NCI-H2171 treated with DMSO at 0.1 percent for 48 hours (cell line): ENCODE measurements around the gene MMD2.

ENCODE experiments used
- DNase-seq: peaks from one replicate; lab custom pipeline; 2025; lab: John Stamatoyannopoulos, UW

MMD2 gene

DNA sequence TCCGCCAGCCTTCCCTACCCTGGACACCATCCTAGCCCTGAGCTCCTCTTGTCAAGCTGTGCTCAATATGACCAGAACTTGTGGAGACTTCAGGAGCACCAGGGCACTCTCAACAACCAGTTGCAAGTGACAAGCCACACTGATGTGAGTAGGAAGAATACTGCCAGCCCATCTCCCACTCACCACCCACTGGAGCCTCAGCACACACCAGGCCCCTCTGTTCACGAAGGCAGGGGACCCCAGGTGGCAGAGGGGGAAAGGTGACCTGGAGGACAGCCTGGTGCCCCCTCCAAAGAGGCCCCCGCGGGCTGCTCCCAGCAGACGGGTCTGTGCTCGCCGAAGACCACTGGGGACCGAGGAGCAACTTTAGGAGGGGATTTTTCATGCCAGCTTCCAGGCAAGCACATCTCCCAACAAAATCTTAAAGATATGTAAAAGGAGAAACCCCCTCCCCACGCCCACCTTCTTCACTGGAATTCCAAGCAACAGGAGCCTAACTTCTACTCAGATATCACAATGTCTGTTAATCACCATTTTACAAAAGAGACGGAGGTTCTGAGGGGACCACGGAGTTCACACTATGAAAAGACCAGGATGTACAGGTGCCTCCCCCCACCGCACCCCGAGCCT lies 1.0 kb downstream of the MMD2 start:
- DNase-seq, result no peak

DNA sequence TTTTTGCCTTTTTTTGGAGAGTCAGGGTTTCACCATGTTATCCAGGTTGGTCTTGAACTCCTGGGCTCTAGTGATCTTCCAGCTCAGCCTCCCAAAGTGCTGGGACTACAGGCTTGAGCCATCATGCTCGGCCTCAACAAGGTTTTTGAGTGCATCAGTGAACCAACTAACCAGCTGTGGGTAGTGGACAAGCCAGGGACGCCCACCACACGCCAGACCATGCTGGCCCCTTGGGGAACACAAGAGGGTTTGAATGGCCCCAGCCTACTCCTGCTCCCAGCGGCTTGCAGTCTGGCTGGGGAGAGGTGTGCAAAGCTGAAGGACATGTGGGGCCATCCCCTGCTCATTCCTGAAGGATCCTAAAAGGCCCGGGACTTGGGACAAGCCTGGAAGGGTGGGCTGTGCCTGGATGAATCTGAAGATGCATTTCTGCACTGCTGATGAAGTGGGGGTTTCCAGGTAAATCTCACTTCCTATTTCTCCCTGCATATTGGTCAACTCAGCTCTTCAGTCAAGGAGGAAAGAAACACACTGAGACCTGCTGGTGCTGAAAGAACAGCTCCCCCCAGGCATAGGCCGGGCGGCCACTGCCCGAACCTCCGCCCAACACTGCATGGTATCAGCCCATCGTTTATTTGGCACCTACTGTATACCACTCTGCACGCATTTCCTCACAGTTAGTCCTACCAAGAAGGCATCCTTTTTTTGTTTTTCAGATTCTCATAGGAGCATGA lies 6.9 kb downstream of the MMD2 start:
- no peak for DNase-seq

- DNase-seq, result no peak
Measured at GRCh38 chr7:4951304-4951703, 7.7 kb downstream of the MMD2 start.

DNA sequence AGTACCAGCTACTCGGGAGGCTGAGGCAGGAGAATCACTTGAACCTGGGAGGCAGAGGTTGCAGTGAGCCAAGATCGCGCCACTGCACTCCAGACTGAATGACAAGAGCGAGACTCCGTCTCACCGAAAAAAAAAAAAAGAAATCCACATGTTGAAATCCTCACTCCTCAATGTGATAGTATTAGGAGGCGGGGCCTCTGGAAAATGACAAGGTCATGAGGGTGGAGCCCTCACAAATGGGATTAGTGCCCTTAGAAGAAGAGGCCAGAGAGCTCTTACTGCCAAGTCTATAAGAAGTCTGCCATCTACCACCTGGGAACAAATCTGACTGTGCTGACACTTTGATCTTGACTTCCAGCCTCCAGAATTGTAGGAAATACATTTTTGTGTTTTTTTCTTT lies 10.6 kb downstream of the MMD2 start:
- DNase-seq, result no peak

DNA sequence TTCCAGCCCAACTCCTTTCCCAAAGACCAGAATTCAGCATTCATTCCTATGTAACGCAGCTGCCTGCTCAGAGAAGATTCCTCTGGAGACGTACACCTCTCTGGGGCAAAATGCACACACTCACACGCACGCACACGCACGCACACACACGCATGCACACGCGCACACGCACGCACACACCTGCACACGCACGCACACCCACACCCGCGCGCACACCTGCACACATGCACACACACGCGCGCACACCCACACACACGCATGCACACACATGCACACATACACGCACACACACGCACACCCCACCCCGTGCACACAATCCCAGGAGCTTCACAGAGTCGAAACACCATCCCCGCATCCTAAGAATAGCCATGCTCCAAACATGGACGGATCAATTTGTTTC lies 13.0 kb downstream of the MMD2 start:
- no peak for DNase-seq

GRCh38 chr7:4944939-4945338 lies 14.0 kb downstream of the MMD2 start:
- no peak for DNase-seq

DNA sequence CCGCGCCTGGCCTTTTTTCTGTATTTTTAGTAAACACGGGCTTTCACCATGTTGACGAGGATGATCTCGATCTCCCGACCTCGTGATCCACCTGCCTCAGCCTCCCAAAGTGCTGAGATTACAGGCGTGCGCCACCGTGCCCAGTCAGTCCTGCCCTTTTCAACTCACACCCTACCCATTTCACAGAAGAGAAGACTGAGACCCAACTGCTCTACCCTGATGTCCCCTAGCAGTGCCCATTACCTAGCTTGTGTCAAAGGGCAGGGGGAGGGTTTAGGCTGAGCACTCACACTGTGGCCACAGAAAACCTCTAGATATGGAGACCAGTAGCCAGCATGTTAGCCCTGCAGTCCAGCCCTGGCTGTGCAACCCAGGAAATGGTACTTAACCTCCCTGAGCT lies 15.7 kb downstream of the MMD2 start:
- DNase-seq, result no peak

DNA sequence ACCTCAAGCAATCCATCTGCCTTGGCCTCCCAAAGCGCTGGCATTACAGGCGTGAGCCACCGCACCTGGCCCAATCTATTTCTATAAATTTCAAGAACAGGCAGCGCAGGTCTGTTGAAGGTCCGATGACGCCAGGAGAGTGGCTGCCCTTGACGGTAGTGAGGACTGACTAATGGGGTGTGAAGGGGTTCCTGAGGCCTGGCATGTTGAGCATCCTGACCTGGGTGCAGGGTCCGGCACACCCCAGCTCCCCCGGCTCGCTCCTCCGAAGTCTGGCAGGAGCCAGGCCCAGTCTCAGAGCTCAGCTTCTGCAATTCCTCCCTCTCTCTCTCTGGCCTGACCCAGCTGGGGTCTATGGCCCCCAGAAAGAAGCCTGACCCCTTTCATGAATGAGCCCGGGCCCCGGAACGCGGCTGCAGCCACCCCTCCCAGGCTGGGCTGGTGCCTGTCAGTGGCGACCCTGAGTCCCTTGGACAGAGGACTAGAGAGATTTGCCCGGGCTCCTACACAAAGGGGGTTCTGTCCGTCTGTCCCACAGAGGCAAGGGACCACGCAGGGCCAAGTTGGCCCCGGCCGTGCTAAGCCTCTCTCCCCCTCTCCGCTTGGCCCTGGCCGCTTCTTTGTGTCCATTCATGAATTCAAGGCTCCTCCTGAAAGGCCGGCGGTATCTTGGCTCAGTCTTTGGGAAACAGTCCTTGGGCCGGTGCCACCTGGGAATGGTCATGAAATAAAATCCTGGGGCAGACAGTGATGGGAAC lies 18.8 kb downstream of the MMD2 start:
- no peak for DNase-seq

GRCh38 chr7:4937411-4937810 lies 21.6 kb downstream of the MMD2 start:
- DNase-seq, result no peak

DNA sequence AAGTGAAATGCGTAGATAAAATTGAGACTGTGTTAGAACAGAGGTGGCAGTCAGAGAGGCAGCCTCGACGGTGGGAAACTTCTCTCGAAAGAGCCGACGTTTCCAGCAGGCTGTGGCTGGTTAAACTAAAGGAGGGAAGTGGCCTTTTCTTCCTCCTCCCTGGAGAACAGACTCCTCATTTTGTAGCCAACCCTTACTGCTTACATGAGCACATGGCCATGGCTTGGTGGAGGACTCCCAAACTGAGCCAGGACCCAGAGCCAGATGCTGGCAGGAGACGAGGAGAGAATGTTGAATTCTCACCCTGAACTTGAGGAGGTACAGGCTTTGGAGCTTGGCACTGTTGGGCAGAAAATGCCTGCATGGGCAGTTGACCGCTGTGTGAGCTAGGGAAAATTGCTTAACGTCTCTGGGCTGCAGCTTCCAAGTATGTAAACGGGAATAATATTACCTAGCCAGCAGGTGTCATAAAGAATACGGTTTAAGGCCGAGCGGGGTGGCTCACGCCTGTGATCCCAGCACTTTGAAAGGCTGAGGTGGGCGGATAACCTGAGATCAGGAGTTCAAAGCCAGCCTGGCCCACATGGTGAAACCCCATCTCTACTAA lies 24.5 kb downstream of the MMD2 start:
- DNase-seq, result no peak

DNA sequence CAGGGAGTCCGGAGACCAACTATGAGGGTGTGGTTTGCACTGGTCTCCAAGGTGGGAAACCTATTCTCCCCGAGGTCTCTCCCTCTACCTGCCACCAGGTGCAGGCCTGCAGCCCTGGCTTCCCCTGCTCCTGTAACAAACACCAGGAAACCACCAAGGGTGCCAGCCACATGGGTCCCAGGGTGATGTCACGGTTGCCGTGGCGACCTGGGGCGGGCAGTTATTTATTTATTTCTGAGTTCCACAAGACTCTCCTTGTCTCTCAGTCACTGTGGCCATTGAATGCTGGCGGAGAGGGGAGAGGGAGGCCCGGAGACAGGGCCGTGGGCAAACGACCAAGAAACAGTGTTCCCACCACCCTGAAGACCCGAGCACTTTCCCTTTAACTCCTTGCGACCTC lies 27.0 kb downstream of the MMD2 start:
- DNase-seq, result peak; percentile 35

- no peak for DNase-seq
Measured at GRCh38 chr7:4929005-4929404, 30.0 kb downstream of the MMD2 start.

- no peak for DNase-seq
Measured at GRCh38 chr7:4928445-4928844, 30.5 kb downstream of the MMD2 start.

GRCh38 chr7:4919969-4920766 lies 38.8 kb downstream of the MMD2 start:
- DNase-seq, result no peak

DNA sequence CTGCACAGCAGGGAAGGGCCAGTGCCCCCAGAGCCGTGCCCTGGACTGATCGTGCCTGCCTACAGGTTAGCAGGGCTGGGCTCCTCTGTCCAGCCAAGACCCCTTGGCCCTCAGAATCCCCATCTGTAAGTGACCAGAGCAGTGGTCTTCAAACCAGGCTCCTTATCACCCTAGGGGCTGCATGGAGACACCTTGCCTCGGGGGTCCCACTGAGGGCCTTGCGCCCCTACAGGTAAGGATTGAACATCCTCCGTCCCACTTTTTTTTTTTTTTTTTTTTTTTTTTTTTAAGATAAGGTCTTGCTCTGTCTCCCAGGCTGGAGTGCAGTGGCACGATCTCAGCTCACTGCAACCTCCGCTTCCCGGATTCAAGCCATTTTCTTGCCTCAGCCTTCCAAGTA lies 42.9 kb downstream of the MMD2 start:
- no peak for DNase-seq

DNA sequence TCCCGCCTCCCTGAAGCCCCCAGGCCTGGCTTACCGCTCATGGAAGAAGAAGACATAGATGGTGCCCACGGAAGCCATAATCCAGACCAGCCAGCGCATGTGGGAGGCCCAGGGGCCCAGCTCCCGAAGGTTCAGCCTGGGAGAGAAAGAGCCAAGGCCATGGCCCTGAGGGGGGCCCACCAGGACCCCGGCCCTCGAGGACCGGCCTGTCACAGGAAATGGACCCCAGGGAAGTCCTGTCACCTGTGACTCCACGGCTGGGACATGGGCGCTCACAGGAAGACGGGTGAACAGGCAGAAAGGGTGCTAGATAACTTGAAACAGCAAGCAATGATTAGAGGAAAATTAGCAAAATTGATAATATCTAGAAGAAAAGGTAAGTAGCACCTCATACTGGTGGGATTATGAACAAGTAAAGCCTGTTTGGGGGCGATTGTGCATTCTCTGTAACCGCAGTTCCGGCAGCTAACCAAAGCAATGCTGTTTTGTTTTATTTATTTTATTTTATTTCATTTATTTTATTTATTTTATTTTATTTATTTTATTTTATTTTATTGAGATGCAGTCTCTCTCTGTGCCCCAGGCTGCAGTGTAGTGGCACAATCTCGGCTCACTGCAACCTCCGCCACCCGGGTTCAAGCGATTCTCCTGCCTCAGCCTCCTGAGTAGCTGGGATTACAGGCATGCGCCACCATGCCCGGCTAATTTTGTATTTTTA lies 47.7 kb downstream of the MMD2 start:
- no peak for DNase-seq

DNA sequence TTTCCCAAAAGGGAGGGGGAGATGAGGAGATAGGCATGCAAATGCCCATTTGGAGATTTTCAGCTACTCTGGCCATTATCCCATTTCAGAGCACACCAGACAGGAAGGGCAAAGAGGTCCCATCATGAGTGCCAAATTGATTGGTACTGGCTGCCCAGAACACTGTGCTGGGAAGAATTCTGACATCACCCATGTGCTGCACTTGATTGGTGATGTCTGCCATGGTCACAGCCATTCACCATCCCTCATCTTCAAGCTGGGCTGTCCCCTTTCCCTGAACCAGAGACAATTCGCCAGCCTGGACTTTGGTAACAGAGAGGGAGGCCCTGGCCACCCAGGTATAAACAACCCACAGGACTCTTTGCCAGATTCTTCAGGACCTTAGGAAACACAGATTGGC lies 52.3 kb downstream of the MMD2 start:
- no peak for DNase-seq

DNA sequence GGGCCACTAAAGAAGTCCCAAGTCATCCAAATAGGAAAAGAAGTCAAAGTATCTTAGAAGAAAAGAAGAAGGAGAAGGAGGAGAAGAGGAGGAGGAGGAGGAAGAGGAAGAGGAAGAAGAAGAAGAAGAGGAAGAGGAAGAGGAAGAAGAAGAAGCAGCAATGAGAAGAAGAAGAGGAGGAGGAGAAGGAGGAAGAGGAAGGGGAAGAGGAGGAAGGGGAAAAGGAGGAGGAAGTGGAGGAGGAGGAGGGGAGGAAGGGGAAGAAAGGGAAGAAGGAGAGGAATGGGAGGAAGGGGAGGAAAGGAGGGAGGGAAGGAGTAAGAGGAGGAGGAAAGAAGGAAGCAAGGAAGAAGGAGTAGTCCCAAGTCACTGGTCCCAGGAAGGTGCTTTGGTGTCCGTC lies 53.8 kb downstream of the MMD2 start:
- no peak for DNase-seq

- DNase-seq, result no peak
Measured at GRCh38 chr7:4904346-4904745, 54.6 kb downstream of the MMD2 start.

- DNase-seq, result no peak
Measured at GRCh38 chr7:4895766-4896165, 63.2 kb downstream of the MMD2 start.

- no peak for DNase-seq
Measured at GRCh38 chr7:4894482-4894881, 64.5 kb downstream of the MMD2 start.
